Measurements from ENCODE around the gene TCF12. TPM values are rescaled to one million over a fixed set of nuclear protein-coding genes. Genes with fewer than 3 reads are reported as not detected.

Gene TCF12
- total RNA-seq, 1 donor from 2014 or later, result 155 TPM

DNA sequence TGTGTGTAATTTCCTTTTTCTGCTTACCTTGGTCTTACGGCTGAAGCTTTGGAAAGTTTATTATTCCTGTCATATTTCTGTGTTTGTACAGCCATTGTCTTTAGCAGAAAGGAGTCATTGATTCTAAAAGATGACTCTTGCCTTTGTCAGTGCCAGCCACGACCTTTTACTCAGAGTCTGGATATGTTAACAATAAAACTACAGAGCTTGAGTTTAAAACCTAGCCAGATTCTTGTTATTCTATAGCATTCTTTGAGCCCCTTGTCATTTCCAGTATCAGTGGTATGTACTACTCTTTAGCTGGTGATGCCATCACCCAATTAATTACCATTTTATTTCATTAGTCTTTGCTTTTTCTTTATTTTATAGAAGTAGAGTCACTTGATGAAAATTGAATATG lies 142.4 kb downstream of the TCF12 start:
- ATAC-seq (no peak), DNase-seq (ENCODE audit: low spot score) (no peak)
- intact Hi-C loops (cut with DNase I), result no loop called here

DNA sequence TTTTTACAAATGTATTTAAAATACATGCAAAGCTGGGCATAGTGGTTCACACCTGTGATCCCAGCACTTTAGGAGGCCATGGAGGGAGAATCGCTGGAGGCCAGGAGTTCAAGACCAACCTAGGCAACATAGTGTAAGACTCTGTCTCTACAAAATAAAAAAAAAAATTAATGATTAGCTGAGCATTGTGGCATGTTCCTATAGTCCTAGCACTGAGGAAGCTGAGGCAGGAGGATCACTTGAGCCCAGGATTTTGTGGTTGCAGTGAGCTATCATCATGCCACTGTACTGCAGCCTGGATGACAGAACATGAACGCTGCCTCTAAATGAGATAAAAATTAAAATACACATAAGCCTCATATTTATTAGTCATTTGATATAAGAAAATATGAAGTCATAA lies 142.8 kb downstream of the TCF12 start:
- ATAC-seq (no peak), DNase-seq (ENCODE audit: low spot score) (no peak)
- intact Hi-C loops (cut with DNase I), result no loop called here

DNA sequence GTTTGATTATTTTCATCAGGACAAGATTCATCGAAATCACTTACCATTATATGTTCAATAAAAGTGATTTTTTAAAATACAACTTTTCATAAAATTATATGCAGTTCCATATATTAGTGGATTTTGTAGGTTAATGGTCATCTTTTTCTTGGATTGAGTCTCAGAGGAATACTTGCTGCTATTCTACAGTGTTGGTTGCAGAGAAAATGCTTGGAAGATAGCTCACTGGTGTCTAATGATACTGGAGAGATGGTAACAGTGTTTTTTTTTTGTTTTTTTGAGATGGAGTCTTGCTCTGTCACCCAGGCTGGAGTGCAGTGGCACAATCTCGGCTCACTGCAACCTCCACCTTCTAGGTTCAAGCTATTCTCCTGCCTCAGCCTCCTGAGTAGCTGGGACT lies 143.3 kb downstream of the TCF12 start:
- DNase-seq (ENCODE audit: low spot score) (no peak), ATAC-seq (no peak)
- intact Hi-C loops (cut with DNase I), result no loop called here

DNA sequence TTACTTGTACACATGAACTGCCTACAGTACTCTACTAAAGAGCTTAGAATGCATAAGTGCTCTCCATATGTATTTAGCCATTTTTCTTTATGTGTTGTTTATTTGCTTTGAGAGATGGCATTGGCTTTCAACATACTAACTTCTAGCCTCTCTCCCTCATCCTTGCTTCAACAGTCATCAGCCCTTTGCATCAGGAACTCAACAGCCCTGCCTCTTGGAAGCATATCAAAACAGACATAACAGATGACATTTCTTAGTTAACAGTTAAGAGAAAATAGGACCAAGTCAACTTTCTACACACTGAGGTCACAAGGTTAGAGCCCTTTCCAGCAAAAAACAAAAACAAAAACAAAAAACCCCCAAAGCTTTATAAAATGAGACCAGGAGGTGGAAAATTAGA lies 145.6 kb downstream of the TCF12 start:
- DNase-seq (ENCODE audit: low spot score), result no peak
- no peak for ATAC-seq
- intact Hi-C loops (cut with DNase I), result no loop called here

DNA sequence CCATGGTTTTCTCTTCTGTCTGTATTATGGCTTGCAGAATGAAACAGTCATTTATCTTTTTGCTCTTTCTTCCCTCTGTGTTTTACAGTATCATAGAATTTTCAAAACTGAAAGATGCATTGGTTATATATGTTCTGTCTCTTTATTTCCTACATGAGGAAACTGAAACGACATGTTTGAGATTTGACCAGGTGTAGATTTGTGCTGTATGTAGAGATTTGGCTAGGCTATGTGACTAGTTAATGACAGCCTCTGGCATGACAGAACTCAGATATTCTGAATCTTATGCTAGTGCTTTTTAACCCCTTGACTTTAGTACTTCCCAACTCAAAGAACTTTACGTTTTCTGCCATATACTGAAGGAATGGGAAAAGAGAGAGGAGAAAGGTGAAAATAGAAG lies 151.0 kb downstream of the TCF12 start:
- DNase-seq (ENCODE audit: low spot score), result no peak
- intact Hi-C loops (cut with DNase I), result no loop called here
- ATAC-seq, result no peak

DNA sequence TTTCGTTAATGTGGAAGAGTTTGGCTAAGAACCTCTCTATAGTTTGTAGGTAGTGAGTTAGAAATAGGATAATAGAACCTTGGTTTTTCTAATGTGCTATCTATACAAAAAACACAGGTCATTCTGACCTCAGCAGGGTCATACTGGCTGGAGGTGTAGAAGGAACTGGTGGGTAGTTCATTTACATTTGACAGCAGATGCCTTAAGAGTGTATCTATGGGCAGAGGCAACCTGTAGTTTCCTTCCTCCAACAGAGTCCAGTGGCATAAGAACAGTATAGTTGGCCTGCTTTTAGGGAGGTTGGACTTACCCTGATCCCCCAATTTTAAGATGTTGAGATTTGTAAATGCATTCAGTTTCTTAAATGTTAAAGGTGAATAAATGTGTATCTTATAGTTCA lies 152.2 kb downstream of the TCF12 start:
- intact Hi-C loops (cut with DNase I), result no loop called here
- ATAC-seq (no peak), DNase-seq (ENCODE audit: low spot score) (no peak)

DNA sequence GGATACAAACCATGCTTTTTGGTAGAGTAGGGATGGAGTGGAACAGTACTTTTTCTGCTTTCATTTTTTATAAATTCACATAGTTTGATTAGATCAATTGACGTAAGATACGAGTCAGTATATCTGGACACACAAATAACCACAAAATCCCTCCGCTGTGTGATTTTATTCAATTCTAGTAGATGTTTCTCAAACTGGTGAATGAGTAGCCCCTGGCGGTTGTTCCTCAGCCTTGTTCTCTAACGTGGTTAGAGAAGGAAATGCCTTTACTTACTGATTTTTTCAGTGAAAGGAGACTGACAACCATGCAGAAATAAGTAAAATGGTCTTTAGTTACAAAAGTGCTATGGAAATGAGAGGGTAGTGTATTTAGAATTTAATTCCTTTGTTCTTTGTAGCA lies 161.0 kb downstream of the TCF12 start:
- no peak for DNase-seq (ENCODE audit: low spot score)
- intact Hi-C loops (cut with DNase I), result no loop called here

DNA sequence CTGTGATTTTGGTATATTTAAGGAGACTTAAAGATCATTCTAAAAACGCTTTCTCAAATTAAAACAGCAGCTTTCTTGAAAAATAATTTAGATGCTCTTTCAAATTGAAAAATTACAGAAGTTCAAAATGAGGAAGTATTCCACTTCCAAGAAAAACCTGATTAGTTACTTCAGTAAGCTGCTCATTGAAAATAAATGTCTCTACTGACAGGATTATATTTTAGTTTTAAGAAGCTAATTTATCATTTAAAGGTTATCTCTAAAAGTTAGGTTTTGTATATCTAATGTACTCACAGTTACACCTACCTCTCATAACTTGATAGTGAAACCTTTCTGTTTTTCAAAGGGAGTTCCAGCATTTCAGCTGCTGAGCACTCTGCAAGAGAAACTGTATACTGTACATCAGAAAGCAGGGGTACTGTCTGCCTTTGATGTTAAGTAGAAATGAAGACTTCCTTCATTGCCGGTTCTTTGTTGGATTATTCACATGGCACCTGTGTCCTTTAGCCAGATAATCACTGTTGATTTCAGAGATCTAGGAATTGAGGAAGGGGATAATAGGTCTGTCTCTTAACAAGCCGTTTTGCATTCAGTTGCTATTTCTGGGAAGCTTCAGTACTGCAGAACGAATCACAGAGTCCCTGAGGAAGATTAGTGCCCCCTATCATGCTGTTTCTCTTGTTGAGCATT lies 161.6 kb downstream of the TCF12 start:
- no peak for ATAC-seq
- DNase-seq (ENCODE audit: low spot score), result no peak
- intact Hi-C loops (cut with DNase I), result no loop called here

More for the DNA sequence above, 161.0 kb downstream of the TCF12 start:
- ATAC-seq, result no peak

DNA sequence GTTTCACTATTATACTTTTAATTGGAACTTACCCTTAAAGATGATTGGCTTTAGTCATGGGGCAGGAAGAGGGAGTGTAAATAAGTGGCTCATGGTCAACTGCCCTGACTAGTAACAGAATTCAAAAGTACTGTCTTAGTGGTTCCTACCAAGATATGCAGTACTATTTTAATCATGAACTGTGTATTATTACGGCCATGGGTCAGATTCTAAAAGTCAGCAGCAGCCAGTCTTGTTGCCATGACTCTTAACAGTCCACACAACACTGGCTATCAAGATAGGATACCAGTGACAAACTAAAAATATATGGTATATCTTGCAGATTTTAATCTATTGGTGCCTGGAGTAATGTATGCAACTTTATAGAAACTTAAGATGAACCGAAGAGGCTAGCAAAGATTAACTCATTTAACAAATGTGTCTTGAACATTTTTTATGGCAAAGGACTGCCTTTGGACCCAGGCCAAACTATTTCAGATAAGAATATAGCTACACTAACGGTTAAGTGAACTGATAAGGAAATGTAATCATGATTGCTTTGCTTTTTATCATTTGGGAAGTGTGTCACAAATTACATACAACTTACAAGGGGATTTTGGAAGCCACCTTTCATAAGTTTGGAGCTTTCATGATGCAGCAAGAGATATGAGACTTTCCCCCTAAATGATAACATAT lies 163.7 kb downstream of the TCF12 start:
- intact Hi-C loops (cut with DNase I), result no loop called here
- DNase-seq (ENCODE audit: low spot score) (no peak), ATAC-seq (peak; percentile 20)

DNA sequence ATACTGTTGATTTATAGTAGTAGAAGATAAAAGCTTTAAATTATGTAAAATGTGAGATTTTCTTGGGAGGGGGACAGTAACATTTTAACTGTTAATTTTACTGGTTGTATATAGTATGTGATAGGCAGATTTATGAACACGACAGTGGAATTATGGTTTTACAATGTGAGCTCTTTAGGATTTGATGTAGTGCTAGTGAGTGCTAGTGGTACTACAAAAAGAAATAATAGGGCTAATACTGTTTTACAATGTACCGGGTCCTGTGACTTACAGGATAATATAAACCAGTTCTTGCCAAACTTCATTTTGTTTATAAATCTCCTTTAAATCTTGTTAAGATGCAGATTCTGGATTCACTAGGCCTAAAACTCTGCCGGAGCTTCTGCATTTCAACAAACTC lies 165.7 kb downstream of the TCF12 start:
- intact Hi-C loops (cut with DNase I), result no loop called here
- ATAC-seq (no peak), DNase-seq (ENCODE audit: low spot score) (no peak)

DNA sequence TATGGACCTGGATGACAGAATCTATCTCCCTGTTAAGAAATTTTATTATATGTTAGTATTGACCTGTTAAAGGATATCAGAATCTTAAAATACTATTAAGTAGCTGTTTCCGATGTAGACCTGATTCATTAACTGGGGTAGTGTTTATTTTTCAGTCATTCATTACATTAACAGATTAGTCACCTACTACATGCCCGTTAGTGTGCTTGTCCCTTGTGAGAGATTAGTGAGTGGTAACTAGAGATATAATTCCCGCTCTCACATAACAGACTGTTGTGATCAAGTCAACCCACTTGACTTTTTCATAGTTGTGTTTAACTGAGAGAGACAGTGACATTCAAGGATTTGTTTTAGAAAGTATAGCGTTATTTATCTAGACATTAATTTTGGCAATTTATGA lies 166.8 kb downstream of the TCF12 start:
- ATAC-seq, result no peak
- intact Hi-C loops (cut with DNase I), result no loop called here

DNA sequence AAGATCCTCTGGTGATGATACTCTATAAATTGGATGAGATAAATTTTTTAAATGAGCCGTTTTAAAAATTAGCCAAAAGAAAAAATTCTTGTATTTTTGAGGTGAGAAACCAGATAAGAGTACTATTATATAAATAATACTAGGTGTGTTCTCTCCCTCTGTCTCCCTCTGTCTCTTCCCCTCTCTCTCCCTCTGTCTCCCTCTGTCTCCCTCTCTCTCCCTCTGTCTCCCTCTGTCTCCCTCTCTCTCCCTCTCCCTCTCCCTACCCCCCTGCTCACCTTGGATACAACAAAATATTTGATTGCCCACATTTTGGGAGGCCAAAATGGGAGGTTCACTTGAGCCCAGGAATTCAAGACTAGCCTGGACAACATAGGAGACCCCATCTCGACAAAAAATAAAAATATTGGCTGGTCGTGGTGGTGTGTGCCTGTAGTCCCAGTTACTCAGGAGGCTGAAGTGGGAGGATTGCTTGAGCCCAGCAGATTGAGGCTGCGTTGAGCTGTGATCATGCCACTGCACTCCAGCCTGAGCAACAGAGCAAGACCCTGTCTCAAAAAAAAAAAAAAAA lies 168.5 kb downstream of the TCF12 start:
- DNase-seq (ENCODE audit: low spot score), result no peak
- intact Hi-C loops (cut with DNase I), result no loop called here
- ATAC-seq, result no peak

More for the DNA sequence above, 166.8 kb downstream of the TCF12 start:
- no peak for DNase-seq (ENCODE audit: low spot score)

DNA sequence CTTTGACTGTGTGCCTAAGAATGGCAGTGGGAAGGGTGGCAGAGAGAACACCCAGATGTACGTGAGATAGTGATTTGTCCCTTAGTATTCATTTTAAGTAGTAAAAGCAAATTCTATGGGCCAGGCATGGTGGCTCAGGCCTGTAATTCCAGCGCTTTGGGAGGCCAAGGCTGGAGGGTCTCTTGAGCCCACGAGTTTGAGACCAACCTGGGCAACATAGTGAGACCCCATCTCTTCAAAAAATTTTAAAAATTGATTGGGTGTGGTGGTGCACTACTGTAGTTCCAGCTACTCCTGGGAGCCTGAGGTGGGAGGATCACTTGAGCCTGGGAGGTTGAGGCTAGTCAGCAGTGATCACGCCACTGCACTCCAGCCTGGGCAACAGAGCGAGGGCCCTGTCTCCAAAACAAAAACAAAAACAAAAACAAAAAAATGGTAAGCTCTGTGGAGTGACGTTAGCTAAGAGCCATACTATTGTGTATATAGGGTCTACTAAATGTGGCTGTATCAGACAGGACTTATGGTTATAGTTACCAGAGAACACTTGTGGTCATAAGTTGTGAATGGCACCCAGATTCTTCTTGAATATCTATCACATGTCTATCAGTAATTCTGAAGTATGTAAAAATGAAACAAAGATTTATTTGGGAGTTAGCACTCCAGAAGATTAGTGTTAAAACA lies 171.5 kb downstream of the TCF12 start:
- intact Hi-C loops (cut with DNase I), result no loop called here
- ATAC-seq (no peak), DNase-seq (ENCODE audit: low spot score) (no peak)

DNA sequence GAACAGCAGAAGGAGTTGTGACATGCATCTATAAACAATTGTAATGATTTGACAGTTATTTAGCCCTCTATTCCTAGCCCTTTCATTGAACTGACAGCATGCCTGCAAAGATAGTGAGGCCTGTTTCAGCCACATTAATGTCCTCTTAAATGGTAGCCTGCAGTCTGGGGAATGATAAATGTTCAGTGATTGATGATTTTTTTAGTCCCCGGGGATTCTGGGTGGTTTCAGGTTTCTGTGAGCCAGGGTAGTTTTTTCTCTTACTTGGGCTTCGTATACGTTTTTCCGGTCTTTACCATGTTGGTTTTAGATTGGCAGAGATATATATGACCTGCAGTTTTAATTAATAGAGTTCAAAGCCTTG lies 172.0 kb downstream of the TCF12 start:
- ATAC-seq (no peak), DNase-seq (ENCODE audit: low spot score) (no peak)
- intact Hi-C loops (cut with DNase I), result no loop called here

DNA sequence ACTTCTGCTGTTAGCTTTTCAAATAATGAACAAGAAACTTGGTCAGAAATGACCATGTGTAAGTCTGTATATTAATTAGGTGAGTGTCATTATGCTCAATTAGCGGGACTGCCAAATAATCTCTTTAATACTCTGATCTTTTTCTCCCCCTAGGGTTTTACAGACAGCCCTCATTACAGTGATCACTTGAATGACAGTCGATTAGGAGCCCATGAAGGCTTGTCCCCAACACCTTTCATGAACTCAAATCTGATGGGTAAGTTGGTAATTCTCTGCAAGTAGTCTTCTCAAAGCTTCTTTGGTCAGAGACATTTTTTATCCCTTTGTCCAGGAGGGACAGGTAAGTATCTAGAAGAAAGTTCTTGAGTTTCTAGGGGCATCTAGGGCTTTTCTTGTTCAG lies 173.2 kb downstream of the TCF12 start:
- DNase-seq (ENCODE audit: low spot score) (no peak), ATAC-seq (no peak)
- intact Hi-C loops (cut with DNase I), result no loop called here

DNA sequence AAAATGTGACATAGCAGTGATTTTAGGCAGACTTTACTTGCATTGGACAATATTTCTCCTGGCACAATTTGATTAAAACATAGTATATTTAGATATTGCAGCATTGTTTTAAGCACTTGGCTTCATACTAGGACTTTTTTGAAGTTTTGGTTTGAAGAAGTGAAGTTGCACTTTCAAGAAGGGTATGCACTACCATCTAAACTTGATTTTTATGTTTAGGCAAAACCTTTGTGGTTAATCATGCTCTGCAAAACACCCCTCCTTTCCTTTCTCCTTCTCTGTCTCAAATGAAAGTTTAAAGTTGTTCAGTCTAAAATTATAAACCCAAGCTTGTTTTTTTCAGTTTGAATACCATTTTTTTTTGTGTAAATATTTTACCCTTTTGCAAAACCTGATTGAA lies 173.8 kb downstream of the TCF12 start:
- ATAC-seq, result no peak
- no peak for DNase-seq (ENCODE audit: low spot score)
- intact Hi-C loops (cut with DNase I), result no loop called here

DNA sequence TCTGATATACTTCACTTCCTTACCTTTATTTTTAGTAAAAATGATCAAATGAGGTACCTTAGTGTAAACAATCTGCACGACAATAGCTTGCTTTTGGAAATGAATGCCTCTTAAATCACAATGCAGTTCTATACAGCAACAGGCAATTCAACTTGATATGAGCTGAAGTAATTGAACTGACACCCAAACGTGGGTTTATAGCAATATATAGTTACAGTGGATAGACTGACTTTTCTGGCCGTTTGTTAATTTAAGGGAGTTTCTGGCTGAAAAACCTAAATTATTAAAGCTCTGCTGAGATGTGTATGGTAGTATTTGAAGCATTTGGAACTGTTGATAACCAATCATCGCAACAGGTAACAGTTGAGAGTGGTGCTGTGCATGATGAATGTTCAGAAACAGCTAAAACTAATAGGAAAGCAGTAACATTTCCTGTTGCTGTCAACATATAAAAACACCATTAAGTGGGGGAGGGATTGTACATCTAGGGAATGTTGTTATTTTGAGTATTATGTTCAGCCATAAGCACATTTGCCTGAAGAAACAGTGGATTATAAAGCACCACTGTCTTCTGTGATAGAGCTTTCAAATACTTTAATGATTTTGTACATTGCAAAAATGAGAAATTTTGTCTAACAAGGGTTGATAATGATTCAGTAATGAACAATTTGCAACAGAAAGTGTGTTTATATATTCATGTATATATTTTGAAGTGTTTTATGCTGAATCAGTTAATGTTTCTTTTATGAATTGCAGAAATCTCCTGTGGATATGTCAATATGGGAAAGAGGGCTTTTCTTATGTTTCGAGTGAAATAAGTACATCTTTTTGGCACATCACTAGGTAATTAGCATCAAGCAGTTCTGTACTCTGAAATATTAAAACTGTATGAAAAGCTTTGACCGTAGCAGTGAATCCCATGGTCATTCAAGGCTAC lies 176.1 kb downstream of the TCF12 start:
- DNase-seq (ENCODE audit: low spot score) (no peak), ATAC-seq (no peak)
- intact Hi-C loops (cut with DNase I), result no loop called here

DNA sequence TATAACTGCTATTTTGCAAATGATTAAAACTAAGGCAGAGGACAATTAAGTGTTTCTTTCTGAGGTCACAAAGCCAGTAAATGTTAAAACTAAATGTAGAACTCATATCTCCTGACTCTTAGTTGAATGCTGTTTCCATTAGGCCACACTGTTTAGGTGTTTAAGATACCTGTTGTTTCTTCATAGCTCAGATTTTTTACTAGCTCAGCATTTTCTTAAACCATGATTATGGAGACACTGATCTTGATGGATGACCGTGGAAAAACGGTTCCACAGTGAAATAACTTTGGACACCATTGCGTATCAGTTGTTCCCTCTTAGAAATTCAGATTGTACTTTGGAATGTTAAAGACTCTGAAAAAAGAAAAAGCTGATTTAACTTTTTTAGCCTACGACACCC lies 177.5 kb downstream of the TCF12 start:
- no peak for DNase-seq (ENCODE audit: low spot score)
- intact Hi-C loops (cut with DNase I), result no loop called here
- ATAC-seq, result no peak

DNA sequence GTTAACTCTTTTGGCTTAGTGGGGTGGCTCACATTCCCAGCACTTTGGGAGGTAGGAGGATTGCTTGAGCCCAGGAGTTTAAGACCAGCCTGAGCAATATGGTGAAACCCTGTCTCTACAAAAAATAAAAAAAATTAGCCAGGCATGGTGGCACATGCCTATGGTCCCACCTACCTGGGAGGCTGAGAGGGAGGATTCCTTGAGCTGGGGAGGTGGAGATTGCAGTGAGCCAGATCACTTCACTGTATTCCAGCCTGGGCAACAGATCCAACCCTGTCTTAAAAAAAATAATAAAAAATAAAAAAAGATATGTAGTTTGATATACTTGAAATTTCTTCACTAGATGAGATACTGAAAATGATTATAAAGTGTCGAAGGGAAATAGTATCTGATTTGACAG lies 178.8 kb downstream of the TCF12 start:
- no peak for DNase-seq (ENCODE audit: low spot score)
- no peak for ATAC-seq
- intact Hi-C loops (cut with DNase I), result no loop called here
